SK-N-MC (cell line): Measurements from ENCODE around the gene ASIC3.
A peak's percentile ranks its signal among the peaks of the same experiment; 100 is the strongest.

ENCODE experiments used
- DNase-seq: peaks from one replicate; pipeline ENCODE4 v3.0.0-alpha.2; 2011; ENCODE audit warnings: low read depth, low spot score
- H3K27ac ChIP-seq: fragments of 200-600 bp; sonication (generic); 2 replicates; pipeline ENCODE4 v1.5.1; 2016; ENCODE audit warnings: mixed run types
- H3K36me3 ChIP-seq: fragments of 200-600 bp; sonication (generic); 2 replicates; pipeline ENCODE4 v1.6.1; 2017; ENCODE audit warnings: antibody characterized with exemption, low read length, mixed read lengths; ENCODE audit not compliant: insufficient read depth
- H3K4me3 ChIP-seq: fragments of 200-600 bp; sonication (generic); 2 replicates; pipeline ENCODE4 v1.5.1; 2016
- H3K9ac ChIP-seq: fragments of 200-600 bp; sonication (generic); 2 replicates; pipeline ENCODE4 v1.8.0; 2017; ENCODE audit warnings: mixed run types, mixed read lengths; ENCODE audit not compliant: insufficient read length
- H3K9me3 ChIP-seq: fragments of 200-600 bp; sonication (generic); 2 replicates; pipeline ENCODE4 v1.6.1; 2017; ENCODE audit warnings: low read depth, mild to moderate bottlenecking, antibody characterized with exemption, low read length, moderate library complexity, mixed read lengths
- EZH2 ChIP-seq: fragments of 200-600 bp; sonication (generic); IDR thresholded peaks from one replicate; pipeline ENCODE4 v1.6.1; 2017; ENCODE audit warnings: antibody characterized with exemption
- FOXP2 ChIP-seq: optimal IDR thresholded peaks from 2 replicates; pipeline ENCODE3; 2011; ENCODE audit warnings: mild to moderate bottlenecking, moderate library complexity; ENCODE audit not compliant: insufficient read depth; ENCODE audit errors: extremely low read length, control extremely low read depth
- POLR2AphosphoS5 ChIP-seq: IDR thresholded peaks from 2 replicates; pipeline ENCODE4 v1.6.1; 2012; ENCODE audit warnings: mild to moderate bottlenecking, low read depth, low read length, borderline replicate concordance

The ASIC3 gene

GRCh38 chr7:151012031-151012692 is 36.2 kb upstream of the ASIC3 start:
- H3K36me3 ChIP-seq: no peaks in the 10 kb centered on the region
- no peak for TF ChIP-seq EZH2
- TF ChIP-seq POLR2AphosphoS5: no peak
- no peak for TF ChIP-seq FOXP2
- DNase-seq: no peak
- H3K9me3 ChIP-seq: no peaks in the 10 kb centered on the region
- no peak overlapping the region for H3K9ac ChIP-seq
- H3K4me3 ChIP-seq: no peak overlapping the region
- H3K27ac ChIP-seq: no peak overlapping the region

- H3K36me3 ChIP-seq: no peaks in the 10 kb centered on the region
- H3K9me3 ChIP-seq: no peaks in the 10 kb centered on the region
- no peak overlapping the region for H3K4me3 ChIP-seq
- no peak overlapping the region for H3K27ac ChIP-seq
- H3K9ac ChIP-seq: no peak overlapping the region
- TF ChIP-seq POLR2AphosphoS5: no peak
- no peak for TF ChIP-seq FOXP2
- no peak for TF ChIP-seq EZH2
- no peak for DNase-seq
Measured at GRCh38 chr7:151012911-151013347, 35.4 kb upstream of the ASIC3 start.

DNA sequence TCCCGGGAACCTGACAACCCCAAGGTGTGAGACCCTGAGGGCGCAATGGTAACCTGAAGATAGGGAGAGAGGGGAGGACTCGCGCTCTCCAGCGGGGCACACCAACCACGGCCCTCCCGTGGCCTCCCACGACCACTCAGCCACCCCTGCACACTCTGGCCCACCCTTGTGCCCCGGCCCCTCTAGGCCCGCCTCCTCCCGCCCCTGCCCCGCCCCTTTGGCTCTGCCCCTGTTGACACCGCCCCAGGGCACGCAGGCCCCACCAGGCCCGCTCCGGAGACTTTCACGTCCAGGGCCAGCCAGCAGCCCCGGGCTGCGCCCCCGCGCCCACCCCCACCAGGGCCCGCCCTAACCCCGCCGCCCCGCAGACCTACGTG is 35.0 kb upstream of the ASIC3 start:
- TF ChIP-seq EZH2 (no peak), FOXP2 (no peak)
- no peak overlapping the region for H3K4me3 ChIP-seq
- no peaks in the 10 kb centered on the region for H3K36me3 ChIP-seq
- DNase-seq: no peak
- no peak overlapping the region for H3K27ac ChIP-seq
- no peaks in the 10 kb centered on the region for H3K9me3 ChIP-seq
- H3K9ac ChIP-seq: no peak overlapping the region

- DNase-seq: no peak
- no peak overlapping the region for H3K27ac ChIP-seq
- no peak overlapping the region for H3K4me3 ChIP-seq
- no peak for TF ChIP-seq FOXP2
- TF ChIP-seq POLR2AphosphoS5: no peak
- no peak for TF ChIP-seq EZH2
- H3K9ac ChIP-seq: no peak overlapping the region
- no peaks in the 10 kb centered on the region for H3K9me3 ChIP-seq
- H3K36me3 ChIP-seq: no peaks in the 10 kb centered on the region
Measured at GRCh38 chr7:151013733-151014497, 34.4 kb upstream of the ASIC3 start.

- no peak for DNase-seq
- Histone ChIP-seq H3K9ac (no peak overlapping the region), H3K9me3 (no peaks in the 10 kb centered on the region), H3K4me3 (no peak overlapping the region), H3K36me3 (no peaks in the 10 kb centered on the region), H3K27ac (no peak overlapping the region)
- TF ChIP-seq FOXP2 (no peak), POLR2AphosphoS5 (no peak)
Measured at GRCh38 chr7:151014950-151015349, 33.4 kb upstream of the ASIC3 start.

DNA sequence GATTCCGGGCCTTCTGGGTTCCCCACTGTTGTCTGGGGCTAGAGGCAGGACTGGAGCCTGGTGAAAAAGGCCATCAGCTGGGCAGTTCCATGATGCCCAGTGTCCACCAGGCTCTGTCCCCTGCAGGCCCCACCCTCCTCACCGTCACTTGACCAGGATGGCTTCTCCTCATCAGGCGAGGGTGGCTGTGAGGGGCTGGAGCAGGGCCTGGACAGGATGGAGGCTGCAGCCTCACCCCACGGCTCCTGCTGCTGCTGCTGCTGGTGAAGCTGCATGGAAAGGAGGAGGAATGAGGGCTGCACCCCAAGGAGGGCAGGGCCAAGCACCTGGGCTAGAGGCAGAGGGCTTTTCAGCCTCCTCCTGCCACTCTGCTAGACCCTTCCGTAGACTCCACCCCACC is 32.4 kb upstream of the ASIC3 start:
- Histone ChIP-seq H3K36me3 (no peaks in the 10 kb centered on the region), H3K9ac (no peak overlapping the region), H3K27ac (no peak overlapping the region), H3K4me3 (no peak overlapping the region), H3K9me3 (no peaks in the 10 kb centered on the region)
- TF ChIP-seq EZH2 (no peak), POLR2AphosphoS5 (no peak), FOXP2 (no peak)
- DNase-seq: no peak

GRCh38 chr7:151016505-151016904 is 31.8 kb upstream of the ASIC3 start:
- Histone ChIP-seq H3K27ac (no peak overlapping the region), H3K4me3 (no peak overlapping the region), H3K9me3 (no peaks in the 10 kb centered on the region), H3K9ac (no peak overlapping the region), H3K36me3 (no peaks in the 10 kb centered on the region)
- no peak for DNase-seq
- TF ChIP-seq FOXP2 (no peak), POLR2AphosphoS5 (no peak), EZH2 (no peak)

DNA sequence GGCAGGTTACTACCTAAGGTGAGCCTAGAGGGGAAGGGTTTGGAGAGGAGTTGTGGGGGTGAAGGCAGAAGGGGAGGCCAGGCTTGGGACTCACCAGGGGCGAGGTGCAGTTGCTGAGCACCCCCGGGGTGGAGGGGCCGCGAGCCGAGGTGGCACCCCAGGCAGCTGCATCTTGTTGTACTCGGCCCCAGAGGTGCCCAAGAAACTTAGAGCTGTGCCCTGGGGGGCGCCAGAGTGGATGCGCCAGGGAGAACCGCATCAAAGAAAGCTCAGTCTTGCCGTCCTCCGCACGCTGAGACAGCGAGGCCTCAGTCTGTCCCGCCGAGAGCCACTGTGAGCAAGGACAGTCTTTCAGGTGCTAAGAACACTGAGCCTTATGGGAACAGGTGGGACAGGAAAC is 31.4 kb upstream of the ASIC3 start:
- no peak overlapping the region for H3K4me3 ChIP-seq
- no peak overlapping the region for H3K27ac ChIP-seq
- TF ChIP-seq EZH2 (no peak), FOXP2 (no peak), POLR2AphosphoS5 (no peak)
- DNase-seq: no peak
- no peaks in the 10 kb centered on the region for H3K9me3 ChIP-seq
- H3K9ac ChIP-seq: no peak overlapping the region
- no peaks in the 10 kb centered on the region for H3K36me3 ChIP-seq

DNA sequence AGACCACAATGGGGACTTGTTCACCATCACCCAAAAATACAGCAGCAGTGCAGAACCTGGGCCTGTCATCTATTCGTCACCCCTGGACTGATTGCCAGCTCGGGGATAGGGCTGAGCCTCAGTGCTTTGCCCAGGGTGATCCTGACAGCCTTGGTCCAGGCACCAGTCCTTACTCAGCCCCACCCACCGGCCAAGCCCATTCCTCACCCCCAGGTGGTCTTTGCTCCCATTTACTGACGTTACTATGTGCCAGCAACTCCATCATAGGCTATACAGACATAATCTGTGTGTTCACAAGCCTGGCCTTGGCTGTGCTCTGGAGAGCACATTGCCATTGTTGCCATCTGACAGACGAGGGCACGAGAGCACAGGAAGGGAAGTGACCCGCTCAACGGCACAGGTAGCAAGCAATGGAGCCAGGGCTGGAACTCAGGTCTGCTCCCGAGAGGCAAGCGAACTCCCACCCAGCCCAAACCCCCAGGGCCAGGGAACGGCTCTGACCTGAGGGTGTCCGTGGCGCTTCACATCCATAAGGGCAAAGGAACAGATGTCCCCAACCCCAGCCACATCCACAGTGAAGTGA is 30.9 kb upstream of the ASIC3 start:
- H3K4me3 ChIP-seq: peak overlapping the region; percentile 74
- no peaks in the 10 kb centered on the region for H3K9me3 ChIP-seq
- H3K9ac ChIP-seq: no peak overlapping the region
- no peak overlapping the region for H3K27ac ChIP-seq
- TF ChIP-seq FOXP2: no peak
- no peak for TF ChIP-seq POLR2AphosphoS5
- no peak for TF ChIP-seq EZH2
- no peak for DNase-seq
- no peaks in the 10 kb centered on the region for H3K36me3 ChIP-seq
